SH-SY5Y (cell line): ENCODE measurements around the gene SIRPD.

Experiments used
- GATA2 ChIP-seq: IDR thresholded peaks from 2 replicates; pipeline ENCODE4 v1.6.1; 2011; ENCODE audit warnings: mild to moderate bottlenecking, low read depth, low read length
- GATA3 ChIP-seq: IDR thresholded peaks from 2 replicates; pipeline ENCODE4 v1.6.1; 2011; ENCODE audit warnings: low read depth, mild to moderate bottlenecking, low read length, moderate library complexity

- TF ChIP-seq GATA3: no peak
- no peak for TF ChIP-seq GATA2
Measured at GRCh38 chr20:1490643-1491195, 66.8 kb downstream of the SIRPD start.
